IMR-90 (cell line): ENCODE measurements around the gene MID2. TPM values are rescaled to one million over a fixed set of nuclear protein-coding genes. Genes with fewer than 3 reads are reported as not detected.

ENCODE experiments used
- ATAC-seq: fragments of 200-7000 bp; cut with Tn5 transposase; 2 replicates; pipeline ENCODE4 v1.9.1; 2020; ENCODE audit warnings: low read depth, mild to moderate bottlenecking, moderate library complexity
- BruUV-seq: library from RNA; stranded (reverse); fragments of 400-500 nt; replicated peaks from 2 replicates; lab custom pipeline; 2021; lab: Mats Ljungman, UMichigan
- CTCF ChIA-PET: fragments of 300-600 bp; formaldehyde crosslinking; extraction: SDS; loops from one replicate; lab custom pipeline; 2021; ENCODE audit warnings: antibody characterized with exemption; lab: Yijun Ruan, JAX
- POLR2A ChIA-PET: fragments of 300-600 bp; sonication (Branson Sonifier 250); formaldehyde crosslinking; loops from one replicate; lab custom pipeline; 2022; ENCODE audit warnings: antibody characterized with exemption; ENCODE audit not compliant: unreplicated experiment; lab: Charles Lee
- DNase-seq: peaks from one replicate; pipeline ENCODE4 v3.0.0; 2013
- H2AFZ ChIP-seq: replicated peaks from 2 replicates; pipeline ENCODE3; 2013; ENCODE audit warnings: low read length, mild to moderate bottlenecking; ENCODE audit not compliant: poor library complexity
- H2AK5ac ChIP-seq: 2 replicates; pipeline ENCODE4 v1.6.1; 2013; ENCODE audit warnings: low read depth, low read length, inconsistent platforms
- H2AK9ac ChIP-seq: replicated peaks from 2 replicates; pipeline ENCODE3; 2013; ENCODE audit warnings: mild to moderate bottlenecking, low read depth, low read length, moderate library complexity; ENCODE audit not compliant: poor library complexity
- H2BK120ac ChIP-seq: 2 replicates; pipeline ENCODE4 v1.6.1; 2013; ENCODE audit warnings: low read depth, low read length, inconsistent platforms
- H2BK15ac ChIP-seq: 3 replicates; pipeline ENCODE4 v1.6.1; 2013; ENCODE audit warnings: low read depth, low read length, inconsistent platforms
- H2BK20ac ChIP-seq: 2 replicates; pipeline ENCODE4 v1.6.1; 2013; ENCODE audit warnings: low read depth, mild to moderate bottlenecking, inconsistent platforms, low read length, moderate library complexity
- H2BK5ac ChIP-seq: 2 replicates; pipeline ENCODE4 v1.6.1; 2013; ENCODE audit warnings: mild to moderate bottlenecking, low read depth, low read length, inconsistent platforms; ENCODE audit not compliant: poor library complexity, severe bottlenecking
- H3K14ac ChIP-seq: replicated peaks from 2 replicates; pipeline ENCODE4 v1.6.1; 2013; ENCODE audit warnings: low read depth, low read length, inconsistent platforms
- H3K18ac ChIP-seq: 2 replicates; pipeline ENCODE4 v1.6.1; 2013; ENCODE audit warnings: low read depth, low read length, control low read depth
- H3K23ac ChIP-seq: 2 replicates; pipeline ENCODE4 v1.6.1; 2013; ENCODE audit warnings: low read depth, low read length, inconsistent platforms
- H3K27ac ChIP-seq: 2 replicates; pipeline ENCODE4 v1.5.1; 2013; ENCODE audit warnings: mild to moderate bottlenecking, control low read depth, low read length; ENCODE audit not compliant: insufficient read depth
- H3K27me3 ChIP-seq: 2 replicates; pipeline ENCODE4 v1.6.1; 2013; ENCODE audit warnings: low read length; ENCODE audit not compliant: control insufficient read depth, insufficient read depth
- H3K36me3 ChIP-seq: 2 replicates; pipeline ENCODE4 v1.6.1; 2013; ENCODE audit warnings: low read length, mixed read lengths; ENCODE audit not compliant: control insufficient read depth, insufficient read depth
- H3K4ac ChIP-seq: 2 replicates; pipeline ENCODE4 v1.6.1; 2013; ENCODE audit warnings: low read depth, low read length, inconsistent platforms
- H3K4me1 ChIP-seq: 2 replicates; pipeline ENCODE4 v1.6.1; 2013; ENCODE audit warnings: low read length, mixed read lengths; ENCODE audit not compliant: control insufficient read depth, insufficient read depth
- H3K4me2 ChIP-seq: 2 replicates; pipeline ENCODE4 v1.6.1; 2013; ENCODE audit warnings: low read depth, mild to moderate bottlenecking, control low read depth, low read length, moderate library complexity
- H3K4me3 ChIP-seq: 2 replicates; pipeline ENCODE4 v1.5.1; 2013; ENCODE audit warnings: low read depth, mild to moderate bottlenecking, control low read depth, low read length, moderate library complexity; ENCODE audit not compliant: insufficient read depth
- H3K56ac ChIP-seq: 2 replicates; pipeline ENCODE4 v1.6.1; 2013; ENCODE audit warnings: low read length, inconsistent platforms; ENCODE audit not compliant: insufficient read depth; ENCODE audit errors: extremely low read depth
- H3K79me1 ChIP-seq, 2 experiments: 2 replicates each; pipeline ENCODE4 v1.6.1; 2013; ENCODE audit warnings: low read length in 2 of 2, inconsistent platforms in 1 of 2, low read depth in 1 of 2
- H3K9ac ChIP-seq: 2 replicates; pipeline ENCODE4 v1.6.1; 2013; ENCODE audit warnings: low read depth, low read length, control low read depth
- H3K9me1 ChIP-seq: 2 replicates; pipeline ENCODE4 v1.6.1; 2013; ENCODE audit warnings: low read length, inconsistent platforms; ENCODE audit not compliant: insufficient read depth
- H3K9me3 ChIP-seq: 2 replicates; pipeline ENCODE4 v1.6.1; 2013; ENCODE audit warnings: low read length; ENCODE audit not compliant: control insufficient read depth, insufficient read depth
- H4K20me1 ChIP-seq: 2 replicates; pipeline ENCODE4 v1.6.1; 2013; ENCODE audit warnings: low read length, inconsistent platforms; ENCODE audit not compliant: insufficient read depth
- H4K5ac ChIP-seq: 2 replicates; pipeline ENCODE4 v1.6.1; 2013; ENCODE audit warnings: mild to moderate bottlenecking, low read depth, low read length, control low read depth
- H4K8ac ChIP-seq, 2 experiments: 2 replicates each; pipeline ENCODE4 v1.6.1; 2013; ENCODE audit warnings: low read depth in 2 of 2, low read length in 2 of 2, control low read depth in 1 of 2, inconsistent platforms in 1 of 2
- H4K91ac ChIP-seq: 2 replicates; pipeline ENCODE4 v1.6.1; 2013; ENCODE audit warnings: low read depth, low read length, inconsistent platforms; ENCODE audit not compliant: insufficient read depth
- BHLHE40 ChIP-seq: fragments of 150-350 bp; IDR thresholded peaks from 2 replicates; pipeline ENCODE4 v1.6.1; 2016; ENCODE audit warnings: mild to moderate bottlenecking, low read depth, low read length
- CEBPB ChIP-seq: IDR thresholded peaks from 2 replicates; pipeline ENCODE4 v1.6.1; 2012; ENCODE audit warnings: low read depth, low read length, improper control_type of control experiment
- CHD1 ChIP-seq: IDR thresholded peaks from 2 replicates; pipeline ENCODE4 v1.6.1; 2012; ENCODE audit warnings: low read depth, low read length, improper control_type of control experiment
- CTCF ChIP-seq: conservative IDR thresholded peaks from 2 replicates; pipeline ENCODE4 v1.5.1; 2012; ENCODE audit warnings: mild to moderate bottlenecking, low read depth, low read length, improper control_type of control experiment
- ELK1 ChIP-seq: fragments of 150-350 bp; IDR thresholded peaks from 2 replicates; pipeline ENCODE4 v1.6.1; 2016; ENCODE audit warnings: low read depth, mild to moderate bottlenecking, low read length, moderate library complexity, borderline replicate concordance
- FOS ChIP-seq: fragments of 150-350 bp; IDR thresholded peaks from 2 replicates; pipeline ENCODE4 v1.6.1; 2016; ENCODE audit warnings: low read depth, low read length
- MAFK ChIP-seq: IDR thresholded peaks from 2 replicates; pipeline ENCODE4 v1.6.1; 2012; ENCODE audit warnings: low read depth, low read length, improper control_type of control experiment
- MAZ ChIP-seq: IDR thresholded peaks from 2 replicates; pipeline ENCODE4 v1.6.1; 2012; ENCODE audit warnings: low read depth, mild to moderate bottlenecking, low read length, improper control_type of control experiment, moderate library complexity, borderline replicate concordance
- MXI1 ChIP-seq: IDR thresholded peaks from 2 replicates; pipeline ENCODE4 v1.6.1; 2012; ENCODE audit warnings: low read depth, mild to moderate bottlenecking, low read length, moderate library complexity, borderline replicate concordance
- NFE2L2 ChIP-seq: fragments of 150-350 bp; IDR thresholded peaks from 2 replicates; pipeline ENCODE4 v1.6.1; 2016; ENCODE audit warnings: low read depth, mild to moderate bottlenecking, low read length
- POLR2A ChIP-seq: IDR thresholded peaks from 2 replicates; pipeline ENCODE4 v1.6.1; 2012; ENCODE audit warnings: mild to moderate bottlenecking, low read depth, low read length
- RFX5 ChIP-seq: IDR thresholded peaks from 2 replicates; pipeline ENCODE4 v1.8.0; 2012; ENCODE audit warnings: low read depth, mild to moderate bottlenecking, low read length, moderate library complexity
- SMC3 ChIP-seq: fragments of 150-350 bp; IDR thresholded peaks from 2 replicates; pipeline ENCODE4 v1.6.1; 2016; ENCODE audit warnings: low read depth, mild to moderate bottlenecking, antibody characterized with exemption, low read length, moderate library complexity
- USF2 ChIP-seq: fragments of 150-350 bp; IDR thresholded peaks from 2 replicates; pipeline ENCODE4 v1.6.1; 2017; ENCODE audit warnings: mild to moderate bottlenecking, antibody characterized with exemption, low read length, low read depth
- WGBS, 2 experiments: methylation state at CpG; one replicate each; pipeline versions ENCODE4 v1.1.5 to v1.1.7; 2013; ENCODE audit warnings: missing lambda C conversion rate in 2 of 2; ENCODE audit not compliant: insufficient read length in 1 of 2; ENCODE audit errors: extremely low coverage in 2 of 2; 5-methylcytosine and 5-hydroxymethylcytosine counted together
- dilution Hi-C: fragments of 300-500 bp; cut with HindIII; formaldehyde crosslinking; loops from one replicate; pipeline ENCODE4 v1.14.3; 2018; ENCODE audit warnings: low sequenced_read_pairs; ENCODE audit not compliant: unreplicated experiment
- in situ Hi-C: fragments of 300-500 bp; cut with MboI; formaldehyde crosslinking; loops from 3 replicates; pipeline ENCODE4 v1.14.3; 2019; ENCODE audit warnings: low sequenced_read_pairs, inconsistent platforms, mixed read lengths
- intact Hi-C: fragments of 100-400 bp; cut with micrococcal nuclease; formaldehyde crosslinking; loops from 2 replicates; pipeline ENCODE4 v1.10.0; 2022
- polyA plus RNA-seq, 3 experiments: library from polyadenylated mRNA; depleted of rRNA; stranded (reverse); fragments of >200 nt; gene quantifications; 2 replicates each; pipeline ENCODE4 v1.2.3, GENCODE V29; 2012; ENCODE audit warnings: low replicate concordance in 1 of 3
- total RNA-seq: library from RNA; depleted of rRNA; stranded (reverse); fragments of >200 nt; gene quantifications from 2 replicates; pipeline ENCODE4 v1.2.3, GENCODE V29; 2012

Gene MID2
- total and polyA plus RNA-seq, 2 of the 4 experiments (the other 2 are of a cell fraction) = 1.1 to 4.7 TPM

GRCh38 chrX:107905366-107905765 lies 79.7 kb downstream of the MID2 start:
- H2BK20ac ChIP-seq = no peak overlapping the region
- ChIA-PET CTCF (interaction anchor here (1.1 kb wide), 1 partner anchor 9 kb away, joined by 3 read pairs; no protein-coding TSS in a partner anchor), POLR2A (no interaction called here)
- no peak overlapping the region for H2AFZ ChIP-seq
- H3K9me1 ChIP-seq = no peaks in the 10 kb centered on the region
- no peak overlapping the region for H3K9ac ChIP-seq
- H4K5ac ChIP-seq = no peak overlapping the region
- 40% methylated on average over 2 of the region's 3 CpGs; no CpG with 5 or more reads in 1 of the 2 experiments for WGBS, 2 experiments
- DNase-seq = no peak
- H3K27ac ChIP-seq = no peak overlapping the region
- no peak overlapping the region for H2AK9ac ChIP-seq
- intact Hi-C loops = no loop called here
- H3K4me3 ChIP-seq = no peak overlapping the region
- no peak overlapping the region for H3K18ac ChIP-seq
- H4K8ac ChIP-seq = no peak overlapping the region
- no peak overlapping the region for H3K4me2 ChIP-seq
- no peaks in the 10 kb centered on the region for H3K9me3 ChIP-seq
- dilution Hi-C loops = no loop called here
- H3K4me1 ChIP-seq = no peaks in the 10 kb centered on the region
- H3K14ac ChIP-seq = no peak overlapping the region
- no peak overlapping the region for H2BK15ac ChIP-seq
- H3K27me3 ChIP-seq = peaks cover 6% of the 10 kb centered on the region; the same call in 1 of the 2 replicates
- no peak for ATAC-seq
- no peak for TF ChIP-seq MAZ
- no peak for TF ChIP-seq ELK1
- no peak for TF ChIP-seq NFE2L2
- no peak for TF ChIP-seq MXI1
- no peak for TF ChIP-seq USF2
- no peak for TF ChIP-seq CTCF
- no peak for TF ChIP-seq CEBPB
- TF ChIP-seq MAFK = no peak
- TF ChIP-seq SMC3 = no peak
- TF ChIP-seq RFX5 = no peak
- no peak for TF ChIP-seq CHD1
- no peak for TF ChIP-seq BHLHE40
- TF ChIP-seq FOS = no peak
- TF ChIP-seq POLR2A = no peak
- H2BK5ac ChIP-seq = no peak overlapping the region
- BruUV-seq = no TSS peak
- no peaks in the 10 kb centered on the region for H3K36me3 ChIP-seq
- no peak overlapping the region for H3K4ac ChIP-seq
- H3K23ac ChIP-seq = no peak overlapping the region
- H4K91ac ChIP-seq = no peak overlapping the region
- H2AK5ac ChIP-seq = no peak overlapping the region
- no peak overlapping the region for H2BK120ac ChIP-seq
- no peaks in the 10 kb centered on the region for H3K79me1 ChIP-seq
- in situ Hi-C loops = no loop called here
- H3K56ac ChIP-seq = no peak overlapping the region
- H4K20me1 ChIP-seq = no peaks in the 10 kb centered on the region
